HG02759 (cell line): ENCODE measurements around the gene CTDSPL.
"Not testable (repeated sequence)": the region's sequence is repeated elsewhere in the genome, so short reads cannot be mapped to it uniquely, and the experiment has no call there.

Experiments used
- ATAC-seq: cut with Tn5 transposase; IDR thresholded peaks from one replicate; pipeline ENCODE4 v1.9.1; 2021; ENCODE audit warnings: mild to moderate bottlenecking, moderate library complexity; ENCODE audit not compliant: unreplicated experiment

The CTDSPL gene, protein sequence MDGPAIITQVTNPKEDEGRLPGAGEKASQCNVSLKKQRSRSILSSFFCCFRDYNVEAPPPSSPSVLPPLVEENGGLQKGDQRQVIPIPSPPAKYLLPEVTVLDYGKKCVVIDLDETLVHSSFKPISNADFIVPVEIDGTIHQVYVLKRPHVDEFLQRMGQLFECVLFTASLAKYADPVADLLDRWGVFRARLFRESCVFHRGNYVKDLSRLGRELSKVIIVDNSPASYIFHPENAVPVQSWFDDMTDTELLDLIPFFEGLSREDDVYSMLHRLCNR

GRCh38 chr3:37861620-37862041 is at the start of gene CTDSPL:
TSS of gene CTDSPL (plus strand) at chr3:37861880. CDS start at chr3:37862200, 320 bp downstream.
- no peak for ATAC-seq

DNA sequence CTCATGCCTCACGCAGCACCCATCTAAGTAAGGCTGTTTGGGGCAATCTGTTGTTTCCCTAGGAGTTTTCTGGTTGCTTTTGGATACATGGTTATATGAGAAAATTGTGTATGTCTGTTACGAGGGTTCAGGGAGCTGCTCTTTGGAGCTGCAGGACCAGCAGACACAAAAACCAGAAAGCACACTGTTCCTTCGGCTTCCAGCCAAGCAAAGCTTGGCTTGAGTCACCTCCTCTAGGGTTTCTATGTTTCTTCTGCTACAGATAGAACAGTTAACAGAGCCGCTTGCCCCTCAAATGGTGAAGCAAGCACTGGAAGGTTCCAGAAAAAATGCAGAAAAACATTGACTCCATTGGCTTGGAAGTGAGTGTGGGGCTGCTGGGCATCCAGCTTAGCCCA is 49.2 kb upstream of the CTDSPL start:
- no peak for ATAC-seq

GRCh38 chr3:37813403-37813802 is 48.3 kb upstream of the CTDSPL start:
- ATAC-seq: no peak

DNA sequence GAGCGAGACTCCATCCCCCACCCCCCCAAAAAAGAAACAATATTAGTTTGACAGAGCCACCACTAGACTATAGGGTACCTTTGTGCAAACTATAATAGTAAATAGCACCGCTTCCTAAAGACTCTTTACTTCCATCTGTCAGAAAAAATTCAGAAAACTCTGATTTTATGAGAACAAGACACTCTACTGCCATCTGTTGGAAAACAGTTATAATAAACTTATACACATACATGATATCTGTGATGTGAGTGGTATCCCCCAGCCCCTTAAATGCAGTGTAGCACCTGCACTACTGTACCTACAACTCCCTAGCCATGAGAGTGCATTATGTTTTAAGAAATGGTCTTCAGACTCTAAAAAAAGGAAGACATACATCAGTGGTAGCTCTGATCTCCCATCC is 47.1 kb upstream of the CTDSPL start:
- ATAC-seq: no peak

DNA sequence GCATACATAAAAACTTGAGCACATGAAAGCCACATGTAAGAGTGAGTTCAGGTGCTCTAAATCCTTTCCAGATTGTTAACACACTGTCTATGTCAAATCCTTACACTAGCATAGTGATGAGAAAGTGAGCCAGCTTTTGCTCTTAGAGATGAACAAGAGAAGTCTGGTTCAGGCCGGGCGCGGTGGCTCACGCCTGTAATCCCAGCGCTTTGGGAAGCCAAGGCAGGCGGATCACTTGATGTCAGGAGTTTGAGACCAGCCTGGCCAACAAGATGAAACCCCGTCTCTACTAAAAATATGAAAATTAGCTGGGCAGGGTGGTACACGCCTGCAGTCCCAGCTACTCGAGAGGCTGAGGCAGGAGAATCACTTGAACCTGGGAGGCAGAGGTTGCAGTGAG is 46.5 kb upstream of the CTDSPL start:
- not testable (repeated sequence) for ATAC-seq

DNA sequence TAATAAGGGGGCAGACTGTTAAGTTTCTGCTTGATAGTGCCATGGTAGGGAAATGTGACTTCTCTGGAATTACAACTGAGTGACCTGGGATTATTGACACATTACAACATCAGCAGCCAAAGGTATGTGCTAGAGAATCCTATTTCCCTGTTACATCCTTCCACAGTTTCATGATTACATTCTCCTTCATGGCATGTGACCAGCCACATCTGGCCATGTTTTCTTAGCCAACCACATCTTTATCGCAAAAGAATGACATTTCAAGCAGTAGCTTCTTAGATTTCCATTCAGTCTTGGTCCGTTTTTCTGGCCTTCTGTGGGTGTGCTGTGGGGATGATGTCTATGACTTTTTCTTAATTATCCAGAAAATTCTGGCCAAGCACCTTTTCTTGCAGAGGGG is 45.4 kb upstream of the CTDSPL start:
- ATAC-seq: no peak

DNA sequence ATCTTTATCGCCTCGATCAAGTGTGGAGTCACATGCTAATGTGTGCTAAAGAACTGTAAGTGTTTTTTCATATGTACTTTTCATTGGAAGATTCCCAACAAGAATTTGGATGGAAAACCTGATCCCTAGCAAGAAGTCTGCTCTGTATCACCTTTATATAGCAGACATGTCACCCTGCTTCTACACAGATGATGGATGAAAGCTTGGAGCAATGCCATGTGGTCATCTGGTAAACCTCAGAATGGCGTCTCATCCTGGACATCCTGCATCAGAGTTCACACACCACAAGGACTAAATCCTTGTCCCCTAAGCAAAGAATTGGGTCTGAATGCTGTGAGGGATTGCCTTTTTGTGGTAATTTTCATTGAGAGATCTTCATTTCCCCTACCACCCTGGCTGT is 42.1 kb upstream of the CTDSPL start:
- ATAC-seq: no peak

- ATAC-seq: no peak
Measured at GRCh38 chr3:37820286-37820685, 41.4 kb upstream of the CTDSPL start.

- no peak for ATAC-seq
Measured at GRCh38 chr3:37823189-37823588, 38.5 kb upstream of the CTDSPL start.

DNA sequence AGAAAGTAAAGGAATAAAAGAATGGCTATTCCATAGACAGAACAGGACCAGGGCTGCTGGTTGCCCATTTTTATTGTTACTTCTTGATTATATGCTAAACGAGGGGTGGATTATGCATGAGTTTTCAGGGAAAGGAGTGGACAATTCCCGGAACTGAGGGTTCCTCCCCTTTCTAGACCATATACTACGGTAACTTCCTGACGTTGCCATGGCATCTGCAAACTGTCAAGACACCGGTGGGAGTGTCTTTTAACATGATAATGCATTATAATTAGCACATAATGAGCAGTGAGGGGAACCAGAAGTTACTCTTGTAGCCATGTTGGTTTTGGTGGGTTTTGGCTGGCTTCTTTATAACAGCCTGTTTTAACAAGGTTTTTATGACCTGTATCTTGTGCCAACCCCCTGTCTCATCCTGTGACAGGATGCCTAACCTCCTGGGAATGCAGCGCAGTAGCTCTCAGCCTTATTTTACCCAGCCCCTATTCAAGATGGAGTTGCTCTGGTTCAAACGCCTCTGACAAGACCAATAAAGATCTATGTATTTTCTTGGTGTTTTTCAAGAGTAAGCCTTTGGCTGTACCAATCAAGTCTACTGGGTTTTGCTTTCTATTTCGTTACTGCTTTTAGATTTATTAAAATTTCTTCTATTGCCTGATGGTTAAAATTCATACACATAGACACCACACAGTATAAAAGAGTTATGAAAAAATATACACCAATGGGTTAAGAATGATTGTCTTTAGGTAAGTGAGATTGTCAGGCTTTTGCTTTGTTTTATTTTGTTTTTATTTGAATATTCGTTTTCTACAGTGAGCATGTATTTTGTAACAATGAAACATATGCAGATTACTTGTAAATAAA is 37.4 kb upstream of the CTDSPL start:
- no peak for ATAC-seq

DNA sequence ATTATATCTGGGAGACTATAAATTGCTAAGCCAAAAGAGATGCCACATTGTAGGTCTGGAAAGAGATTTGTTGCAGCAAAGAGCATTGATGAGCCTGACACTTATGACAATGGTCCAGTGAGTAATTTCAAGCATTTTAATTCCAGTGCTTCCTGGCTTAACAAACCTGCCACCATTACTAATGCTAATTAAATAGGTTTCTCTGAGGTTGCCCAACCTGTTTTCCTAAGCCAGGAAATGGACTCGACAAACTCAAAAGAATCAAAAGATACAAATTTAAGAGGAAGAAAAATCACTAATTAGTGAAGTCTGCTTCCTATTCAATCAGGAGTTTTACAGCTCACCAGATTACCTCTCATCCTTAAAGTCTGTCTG is 36.7 kb upstream of the CTDSPL start:
- ATAC-seq: no peak

DNA sequence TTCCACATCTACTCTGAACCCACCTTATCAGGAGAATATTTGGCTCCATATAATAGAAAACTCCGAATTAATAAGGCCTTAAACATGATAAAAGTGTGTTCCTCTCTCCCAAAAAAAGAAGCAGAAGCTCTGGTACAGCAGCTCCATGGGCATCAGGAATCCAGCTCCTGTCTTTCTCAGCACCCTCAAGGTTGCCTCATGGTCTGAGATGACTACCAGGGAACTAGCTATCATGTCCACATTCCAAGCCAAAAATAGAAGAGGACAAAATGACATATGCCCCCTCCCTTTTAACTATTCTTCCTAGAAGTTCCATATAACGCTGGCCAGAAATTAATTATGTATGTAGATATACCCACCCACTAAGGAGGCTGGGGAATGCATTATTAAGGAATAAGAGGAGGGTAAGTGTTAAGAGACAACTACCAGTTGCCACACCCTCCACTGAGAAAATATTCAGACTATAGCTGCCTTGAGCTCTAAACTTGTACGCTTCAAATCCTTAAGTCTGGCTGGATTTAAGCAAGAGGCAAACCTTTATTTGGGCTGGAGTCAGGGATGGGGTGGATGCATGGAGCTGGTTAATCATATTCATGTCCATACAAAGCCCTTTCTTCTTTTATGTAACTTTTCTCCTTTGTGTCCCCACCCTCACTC is 35.8 kb upstream of the CTDSPL start:
- no peak for ATAC-seq

DNA sequence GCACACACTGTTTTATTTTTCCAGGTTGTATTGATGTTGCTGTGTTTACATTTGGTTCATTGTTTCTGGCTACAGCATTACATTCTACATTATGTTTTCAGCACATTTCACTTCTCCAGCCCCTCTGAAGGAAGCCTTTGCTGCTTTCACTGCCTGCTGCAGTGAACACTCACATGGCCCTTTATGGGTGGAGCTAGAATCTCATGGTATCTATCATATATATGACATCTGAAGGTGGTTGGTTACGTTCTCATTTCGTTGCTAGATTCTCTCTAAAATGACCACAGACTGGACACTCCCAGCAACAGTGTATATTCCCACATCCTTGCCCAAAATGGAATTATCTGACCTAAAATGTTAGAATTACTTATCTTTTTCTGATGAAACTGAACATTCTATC is 35.2 kb upstream of the CTDSPL start:
- ATAC-seq: no peak

- ATAC-seq: no peak
Measured at GRCh38 chr3:37826933-37827332, 34.7 kb upstream of the CTDSPL start.

- no peak for ATAC-seq
Measured at GRCh38 chr3:37832480-37832879, 29.2 kb upstream of the CTDSPL start.

DNA sequence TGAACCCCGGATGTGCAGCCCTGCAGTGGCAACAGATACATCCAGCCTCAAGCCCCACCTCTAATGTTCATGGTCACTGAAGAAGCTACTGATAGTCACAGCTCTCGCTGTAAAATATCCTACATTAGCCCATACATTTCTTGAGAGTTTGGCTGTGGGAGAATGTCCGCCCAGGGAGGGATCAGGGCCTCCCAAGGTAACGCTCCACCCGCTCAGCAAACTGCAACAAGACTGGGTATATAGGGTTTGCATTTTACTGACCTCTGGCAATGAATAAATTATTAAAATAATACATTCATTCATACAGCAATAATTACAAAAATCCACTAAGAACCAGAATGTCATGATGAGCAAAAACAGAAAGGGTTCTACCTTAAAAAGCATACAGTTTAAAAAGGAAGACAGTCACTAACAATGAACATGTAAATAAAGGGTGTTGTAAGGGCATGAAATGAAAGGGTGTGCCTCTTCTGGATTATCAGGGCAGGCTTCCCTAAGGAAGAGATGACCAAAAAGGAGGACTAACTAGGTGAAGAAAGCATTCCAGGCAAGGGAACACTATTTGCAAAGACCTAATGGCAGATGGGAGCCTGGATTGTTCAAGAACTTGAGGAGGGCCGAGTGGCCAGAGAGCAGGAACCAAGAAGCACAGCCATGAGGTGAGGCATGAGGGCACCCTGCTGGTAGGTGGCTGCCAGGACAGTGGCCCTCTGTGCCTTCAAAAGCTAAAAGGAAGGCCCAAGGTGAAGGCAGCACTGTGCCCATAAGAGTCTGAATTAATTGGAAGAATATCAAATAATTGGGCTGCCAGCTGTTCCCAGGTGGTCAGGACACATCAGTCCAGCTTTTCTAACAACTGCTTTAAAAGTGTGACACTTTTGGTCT is 28.1 kb upstream of the CTDSPL start:
- no peak for ATAC-seq

DNA sequence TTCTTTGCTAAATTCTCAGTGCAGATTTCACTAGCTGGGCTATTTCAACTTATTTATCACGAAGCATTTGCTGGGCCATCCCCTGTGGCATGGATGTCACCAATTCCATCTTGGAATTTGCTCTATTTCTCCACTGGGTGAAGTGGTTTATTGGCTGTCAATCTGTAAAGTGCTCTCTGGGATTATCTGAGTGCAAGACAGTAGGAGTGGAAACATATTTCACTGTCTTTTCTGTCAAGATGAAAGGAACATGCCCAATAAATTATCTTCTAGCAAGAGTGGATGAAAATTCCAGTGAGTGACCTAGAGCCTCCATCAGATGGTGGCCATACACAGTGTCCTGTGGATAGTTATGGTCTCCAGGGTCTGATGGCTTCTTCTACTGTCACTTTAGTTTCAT is 25.1 kb upstream of the CTDSPL start:
- ATAC-seq: no peak

GRCh38 chr3:37847689-37848088 is 14.0 kb upstream of the CTDSPL start:
- no peak for ATAC-seq

- no peak for ATAC-seq
Measured at GRCh38 chr3:37849146-37849923, 12.3 kb upstream of the CTDSPL start.

- no peak for ATAC-seq
Measured at GRCh38 chr3:37852097-37852496, 9.6 kb upstream of the CTDSPL start.
